Measurements from ENCODE around the gene ADRA2A. TPM values are rescaled to one million over a fixed set of nuclear protein-coding genes. Genes with fewer than 3 reads are reported as not detected.

ADRA2A gene
- total and polyA plus RNA-seq, 3 experiments from 2014 or later, result not detected

DNA sequence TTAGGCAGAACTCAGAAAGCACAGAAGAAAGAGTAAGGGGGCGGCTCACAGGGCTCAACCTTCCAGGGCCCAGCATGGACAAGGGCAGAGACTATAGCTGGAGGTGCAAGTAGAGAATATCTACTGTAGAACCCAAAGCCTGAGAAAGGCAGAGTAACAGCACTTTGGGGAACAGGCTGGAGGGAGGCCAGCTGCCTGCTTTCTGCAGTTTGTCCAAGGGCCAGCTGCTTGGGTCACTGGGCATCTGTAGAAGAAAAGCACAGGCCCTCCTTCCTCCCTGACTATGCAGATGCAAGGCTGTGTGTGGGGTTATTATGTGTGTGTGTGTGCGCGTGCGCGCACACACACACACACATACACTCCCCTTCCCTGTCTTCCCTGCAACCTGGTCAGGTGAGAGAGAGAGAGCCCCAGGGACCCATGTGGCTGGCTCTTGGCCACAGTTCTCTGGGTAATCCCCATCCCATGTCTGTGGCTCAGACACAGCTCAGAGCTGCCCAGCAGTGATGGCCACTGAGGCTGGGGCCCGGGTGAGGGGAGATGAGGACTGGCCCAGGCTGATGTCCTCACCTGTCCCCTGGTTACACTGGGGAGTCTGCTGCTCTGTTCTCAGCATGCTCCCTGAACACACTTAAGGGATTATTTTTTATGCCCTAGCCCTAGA lies 9.0 kb downstream of the ADRA2A start:
- no peaks in the 10 kb centered on the region for H3K9me3 ChIP-seq (ENCODE audit: low read length)
- Mint-ChIP-seq H3K9me3 (peaks cover 0 to 1% (median 0%) of the 10 kb centered on the region in 5 donors), H3K4me3 (no peak overlapping the region), H3K4me1 (no peaks in the 10 kb centered on the region), H3K27me3 (peaks cover 15 to 29% of the 10 kb centered on the region in 2 donors), H3K27ac (no peak overlapping the region), H3K36me3 (no peaks in the 10 kb centered on the region)
- ChIA-PET POLR2A (no interaction called here), CTCF (interaction anchor here (1.1 to 1.2 kb wide), 2 partner anchors 9 to 11 kb away, joined by 3 read pairs; partner anchors contain the start of gene ADRA2A)
- no peak overlapping the region for H3K27ac ChIP-seq (ENCODE audit: low read depth, low read length)
- no peaks in the 10 kb centered on the region for H3K27me3 ChIP-seq (ENCODE audit: insufficient read depth, low read length, poor library complexity, severe bottlenecking)
- no peak overlapping the region for H3K4me3 ChIP-seq (ENCODE audit: low read length)
- no peaks in the 10 kb centered on the region for H3K4me1 ChIP-seq (ENCODE audit: insufficient read depth, low read length)
- DNase-seq, result no peak
- H3K36me3 ChIP-seq (ENCODE audit: insufficient read depth, low read length), result no peaks in the 10 kb centered on the region

DNA sequence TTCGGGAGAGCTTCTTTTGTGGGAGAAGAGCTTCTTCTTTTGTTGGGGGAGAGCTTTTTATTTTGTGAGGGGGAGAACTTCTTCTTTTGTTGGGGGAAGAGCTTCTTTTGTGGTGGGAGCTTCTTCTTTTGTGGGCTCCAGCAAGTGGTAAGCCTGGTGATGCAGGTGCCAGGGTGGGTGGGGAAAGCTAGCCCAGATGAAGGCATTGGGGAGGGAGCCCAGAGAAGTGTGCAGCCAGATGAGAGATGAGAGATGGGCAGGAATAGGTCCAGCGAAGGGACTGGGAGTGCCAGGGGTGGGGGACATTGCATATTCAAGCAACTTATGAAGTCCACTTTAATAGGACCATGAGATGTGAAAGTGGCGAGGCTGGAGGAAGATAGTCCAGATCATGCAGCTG lies 9.7 kb downstream of the ADRA2A start:
- Histone ChIP-seq H3K27ac (ENCODE audit: low read depth, low read length) (no peak overlapping the region), H3K4me1 (ENCODE audit: insufficient read depth, low read length) (no peaks in the 10 kb centered on the region), H3K9me3 (ENCODE audit: low read length) (no peaks in the 10 kb centered on the region), H3K4me3 (ENCODE audit: low read length) (no peak overlapping the region), H3K36me3 (ENCODE audit: insufficient read depth, low read length) (no peaks in the 10 kb centered on the region), H3K27me3 (ENCODE audit: insufficient read depth, low read length, poor library complexity, severe bottlenecking) (no peaks in the 10 kb centered on the region)
- DNase-seq, result no peak
- ChIA-PET POLR2A (no interaction called here), CTCF (interaction anchor here (1.1 to 1.2 kb wide), 2 partner anchors 9 to 10 kb away, joined by 3 read pairs; partner anchors contain the start of gene ADRA2A)
- peaks cover 0 to 1% (median 0%) of the 10 kb centered on the region in 5 donors for H3K9me3 Mint-ChIP-seq
- no peak overlapping the region for H3K27ac Mint-ChIP-seq
- H3K4me1 Mint-ChIP-seq, result no peaks in the 10 kb centered on the region
- H3K4me3 Mint-ChIP-seq, result no peak overlapping the region
- H3K36me3 Mint-ChIP-seq, result no peaks in the 10 kb centered on the region
- peaks cover 10 to 36% of the 10 kb centered on the region in 2 donors for H3K27me3 Mint-ChIP-seq

DNA sequence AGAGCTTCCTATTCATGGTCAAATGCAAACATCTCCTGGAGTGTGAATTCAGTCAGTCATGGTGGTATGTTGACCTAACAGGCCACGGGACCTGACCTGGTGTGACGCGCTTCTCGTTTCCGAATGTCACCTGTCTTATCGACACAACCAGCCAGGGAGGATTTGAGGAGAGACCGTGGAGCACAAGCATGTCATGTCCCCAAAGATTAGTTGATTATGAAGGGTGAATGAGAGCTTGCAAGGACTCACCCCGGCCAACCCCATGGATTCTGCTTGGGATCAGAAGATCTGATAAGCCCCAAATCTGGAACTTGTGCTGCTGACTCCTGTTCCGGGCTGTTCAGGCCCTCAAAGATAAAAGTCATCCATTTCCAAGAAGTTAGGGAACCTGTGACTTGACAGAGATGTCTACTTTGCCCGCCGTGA lies 10.5 kb downstream of the ADRA2A start:
- Histone ChIP-seq H3K36me3 (ENCODE audit: insufficient read depth, low read length) (no peaks in the 10 kb centered on the region), H3K9me3 (ENCODE audit: low read length) (no peaks in the 10 kb centered on the region), H3K4me1 (ENCODE audit: insufficient read depth, low read length) (no peaks in the 10 kb centered on the region), H3K27me3 (ENCODE audit: insufficient read depth, low read length, poor library complexity, severe bottlenecking) (no peaks in the 10 kb centered on the region), H3K4me3 (ENCODE audit: low read length) (no peak overlapping the region), H3K27ac (ENCODE audit: low read depth, low read length) (no peak overlapping the region)
- H3K36me3 Mint-ChIP-seq, result no peaks in the 10 kb centered on the region
- H3K4me1 Mint-ChIP-seq, result no peaks in the 10 kb centered on the region
- peaks cover 0 to 1% (median 0%) of the 10 kb centered on the region in 5 donors for H3K9me3 Mint-ChIP-seq
- no peak overlapping the region for H3K4me3 Mint-ChIP-seq
- POLR2A ChIA-PET, result no interaction called here
- H3K27ac Mint-ChIP-seq, result no peak overlapping the region
- CTCF ChIA-PET, result interaction anchor here (1.1 to 1.2 kb wide), 2 partner anchors 9 to 10 kb away, joined by 3 read pairs; partner anchors contain the start of gene ADRA2A
- no peak for DNase-seq
- peaks cover 8 to 38% of the 10 kb centered on the region in 2 donors for H3K27me3 Mint-ChIP-seq

DNA sequence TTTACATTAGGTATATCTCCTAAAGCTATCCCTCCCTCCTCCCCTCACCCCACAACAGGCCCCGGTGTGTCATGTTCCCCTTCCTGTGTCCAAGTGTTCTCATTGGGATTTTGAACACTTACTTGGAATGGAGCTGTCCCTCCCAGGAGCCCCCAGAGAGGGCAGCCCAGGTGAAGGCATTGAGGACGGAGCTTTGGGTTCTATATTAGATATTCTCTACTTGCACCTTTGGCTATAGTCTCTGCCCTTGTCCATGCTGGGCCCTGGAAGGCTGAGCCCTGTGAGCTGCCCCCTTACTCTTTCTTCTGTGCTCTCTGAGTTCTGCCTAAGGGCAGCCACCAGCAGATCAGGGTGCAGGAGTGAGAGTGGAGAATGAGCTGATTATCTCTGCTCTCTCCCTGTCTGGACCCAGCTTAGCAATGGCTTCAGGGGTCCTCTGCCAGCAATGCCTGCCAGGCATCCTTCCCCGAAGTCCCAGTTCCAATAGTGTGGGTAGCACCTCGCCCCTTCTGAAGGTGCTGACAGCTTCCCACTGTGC lies 11.2 kb downstream of the ADRA2A start:
- no peaks in the 10 kb centered on the region for H3K4me1 ChIP-seq (ENCODE audit: insufficient read depth, low read length)
- Mint-ChIP-seq H3K4me1 (no peaks in the 10 kb centered on the region), H3K9me3 (peaks cover 0 to 1% (median 0%) of the 10 kb centered on the region in 5 donors), H3K4me3 (no peak overlapping the region), H3K27ac (no peak overlapping the region), H3K27me3 (peaks cover 8 to 38% of the 10 kb centered on the region in 2 donors), H3K36me3 (no peaks in the 10 kb centered on the region)
- H3K9me3 ChIP-seq (ENCODE audit: low read length), result no peaks in the 10 kb centered on the region
- no peak for DNase-seq
- H3K36me3 ChIP-seq (ENCODE audit: insufficient read depth, low read length), result no peaks in the 10 kb centered on the region
- ChIA-PET POLR2A (no interaction called here), CTCF (no interaction called here)
- H3K27ac ChIP-seq (ENCODE audit: low read depth, low read length), result no peak overlapping the region
- no peak overlapping the region for H3K4me3 ChIP-seq (ENCODE audit: low read length)
- no peaks in the 10 kb centered on the region for H3K27me3 ChIP-seq (ENCODE audit: insufficient read depth, low read length, poor library complexity, severe bottlenecking)

DNA sequence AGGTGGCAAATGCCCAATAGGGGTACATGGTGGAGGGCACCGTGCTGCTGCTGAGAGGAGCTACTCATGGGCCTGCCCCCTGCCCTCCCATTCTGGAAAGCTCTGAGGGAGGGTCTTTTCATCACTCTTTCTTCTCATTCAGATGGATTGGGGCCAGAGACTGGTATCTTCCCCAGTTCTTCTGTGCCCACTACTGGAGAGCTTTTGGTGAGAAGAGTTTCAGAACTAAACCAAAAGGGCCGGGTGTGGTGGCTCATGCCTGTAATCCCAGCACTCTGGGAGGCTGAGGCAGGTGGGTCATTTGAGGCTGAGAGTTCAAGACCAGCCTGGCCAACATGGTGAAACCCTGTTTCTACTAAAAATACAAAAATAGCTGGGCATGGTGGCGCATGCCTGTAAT lies 12.5 kb downstream of the ADRA2A start:
- POLR2A ChIA-PET, result no interaction called here

DNA sequence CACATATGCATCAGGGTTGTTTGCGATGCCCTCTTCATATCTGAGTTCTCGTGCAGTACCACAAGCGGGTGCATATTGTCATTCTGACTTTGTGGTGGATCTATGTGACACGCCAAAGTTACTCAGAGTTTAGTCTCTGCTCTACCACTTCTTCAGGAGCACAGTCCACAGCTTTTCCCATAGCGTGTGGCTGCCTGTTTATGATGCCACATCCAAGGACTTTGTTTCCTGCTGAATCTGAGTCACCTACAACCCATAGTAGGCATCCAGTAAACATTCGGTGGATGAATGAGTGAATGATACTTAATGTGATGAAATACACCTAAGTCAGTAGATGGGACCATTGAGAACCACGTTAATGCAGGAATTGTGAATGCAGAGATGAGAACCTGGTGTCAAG lies 15.0 kb downstream of the ADRA2A start:
- CTCF ChIA-PET, result no interaction called here
- H3K4me1 Mint-ChIP-seq, result no peaks in the 10 kb centered on the region
- H3K36me3 ChIP-seq (ENCODE audit: insufficient read depth, low read length), result no peaks in the 10 kb centered on the region

More for the DNA sequence above, 12.5 kb downstream of the ADRA2A start:
- Mint-ChIP-seq H3K4me3 (no peak overlapping the region), H3K27me3 (peaks cover 10 to 38% of the 10 kb centered on the region in 2 donors), H3K36me3 (no peaks in the 10 kb centered on the region), H3K4me1 (no peaks in the 10 kb centered on the region), H3K9me3 (peaks cover 0 to 1% (median 0%) of the 10 kb centered on the region in 5 donors), H3K27ac (no peak overlapping the region)
- no peak overlapping the region for H3K4me3 ChIP-seq (ENCODE audit: low read length)
- H3K9me3 ChIP-seq (ENCODE audit: low read length), result no peaks in the 10 kb centered on the region
- CTCF ChIA-PET, result no interaction called here
- no peaks in the 10 kb centered on the region for H3K36me3 ChIP-seq (ENCODE audit: insufficient read depth, low read length)
- peaks cover 3% of the 10 kb centered on the region for H3K27me3 ChIP-seq (ENCODE audit: insufficient read depth, low read length, poor library complexity, severe bottlenecking)
- H3K4me1 ChIP-seq (ENCODE audit: insufficient read depth, low read length), result no peaks in the 10 kb centered on the region
- no peak for DNase-seq
- no peak overlapping the region for H3K27ac ChIP-seq (ENCODE audit: low read depth, low read length)

DNA sequence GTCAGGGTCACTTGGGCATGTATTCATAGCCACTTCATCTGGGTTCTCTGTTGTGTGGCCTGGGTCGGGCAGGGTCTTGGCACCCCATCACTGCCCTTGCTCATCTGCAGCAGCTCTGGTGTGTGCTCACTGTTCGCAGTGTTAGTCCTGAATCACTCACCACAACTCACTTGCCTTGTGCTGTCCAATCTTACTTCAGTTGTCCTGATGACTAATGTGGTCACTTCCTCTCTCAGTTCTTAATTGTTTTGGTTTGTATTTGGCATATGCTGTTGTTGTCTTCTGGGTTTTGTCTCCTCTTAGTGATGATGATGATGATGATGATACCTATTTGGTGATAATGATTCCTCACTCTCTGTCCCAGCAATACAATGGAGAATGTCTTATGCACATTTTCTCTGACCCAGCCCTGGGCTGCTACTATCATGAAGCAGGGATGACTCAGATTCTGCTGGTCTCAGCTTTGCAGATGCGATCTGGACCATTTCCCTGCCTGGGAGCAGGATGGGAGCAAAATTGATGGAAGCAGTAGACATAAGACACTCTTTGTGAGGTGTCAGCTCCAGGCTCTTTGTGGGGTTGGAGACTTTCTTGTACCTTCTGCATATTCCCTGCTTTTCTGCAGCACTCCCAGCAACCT lies 17.0 kb downstream of the ADRA2A start:
- POLR2A ChIA-PET, result no interaction called here

More for the DNA sequence above, 15.0 kb downstream of the ADRA2A start:
- Histone ChIP-seq H3K4me3 (ENCODE audit: low read length) (no peak overlapping the region), H3K27ac (ENCODE audit: low read depth, low read length) (no peak overlapping the region), H3K27me3 (ENCODE audit: insufficient read depth, low read length, poor library complexity, severe bottlenecking) (peaks cover 3% of the 10 kb centered on the region), H3K4me1 (ENCODE audit: insufficient read depth, low read length) (no peaks in the 10 kb centered on the region), H3K9me3 (ENCODE audit: low read length) (no peaks in the 10 kb centered on the region)
- H3K36me3 Mint-ChIP-seq, result no peaks in the 10 kb centered on the region
- no peak for DNase-seq
- H3K9me3 Mint-ChIP-seq, result no peaks in the 10 kb centered on the region
- H3K4me3 Mint-ChIP-seq, result no peak overlapping the region
- POLR2A ChIA-PET, result no interaction called here
- H3K27me3 Mint-ChIP-seq, result peaks cover 13 to 43% of the 10 kb centered on the region in 2 donors
- no peak overlapping the region for H3K27ac Mint-ChIP-seq

More for the DNA sequence above, 17.0 kb downstream of the ADRA2A start:
- CTCF ChIA-PET, result no interaction called here
- no peaks in the 10 kb centered on the region for H3K9me3 Mint-ChIP-seq
- H3K36me3 Mint-ChIP-seq, result no peaks in the 10 kb centered on the region
- peaks cover 3% of the 10 kb centered on the region for H3K27me3 ChIP-seq (ENCODE audit: insufficient read depth, low read length, poor library complexity, severe bottlenecking)
- no peaks in the 10 kb centered on the region for H3K9me3 ChIP-seq (ENCODE audit: low read length)
- H3K4me1 ChIP-seq (ENCODE audit: insufficient read depth, low read length), result no peaks in the 10 kb centered on the region
- H3K36me3 ChIP-seq (ENCODE audit: insufficient read depth, low read length), result no peaks in the 10 kb centered on the region
- H3K4me3 Mint-ChIP-seq, result no peak overlapping the region
- H3K27ac Mint-ChIP-seq, result no peak overlapping the region
- H3K4me3 ChIP-seq (ENCODE audit: low read length), result no peak overlapping the region
- H3K27ac ChIP-seq (ENCODE audit: low read depth, low read length), result no peak overlapping the region
- no peaks in the 10 kb centered on the region for H3K4me1 Mint-ChIP-seq
- peaks cover 12 to 39% of the 10 kb centered on the region in 2 donors for H3K27me3 Mint-ChIP-seq
- no peak for DNase-seq
